K562 (cell line): ENCODE data around the gene C7. TPM values are rescaled to one million over a fixed set of nuclear protein-coding genes. Genes with fewer than 3 reads are reported as not detected.
A peak's percentile ranks its signal among the peaks of the same experiment; 100 is the strongest.

Experiments used
- ATAC-seq: fragments of 200-7000 bp; cut with Tn5 transposase; 3 replicates; pipeline ENCODE4 v1.9.1; 2020; ENCODE audit warnings: moderate library complexity
- BruUV-seq: library from RNA; stranded (reverse); fragments of 400-500 nt; replicated peaks from 2 replicates; lab custom pipeline; 2021; lab: Mats Ljungman, UMichigan
- CTCF ChIA-PET: fragments of 300-600 bp; formaldehyde crosslinking; extraction: SDS; loops from one replicate; lab custom pipeline; 2021; ENCODE audit warnings: low intra/inter-chr PET ratio; lab: Yijun Ruan, JAX
- POLR2A ChIA-PET: fragments of 300-600, 350-650 bp; sonication (Branson Sonifier 250); formaldehyde crosslinking; extraction: SDS; loops from one replicate; lab custom pipeline; 2021; ENCODE audit warnings: antibody characterized with exemption, inconsistent platforms; lab: Yijun Ruan, JAX
- DNase-seq, 4 experiments: peaks; one replicate each; pipeline versions ENCODE4 v3.0.0 to v3.0.0-alpha.2; 2011 to 2018; ENCODE audit warnings: low spot score in 3 of 4, mixed read lengths in 3 of 4; ENCODE audit errors: extremely low read depth in 1 of 4
- FAIRE-seq: peaks from 2 replicates; lab custom pipeline; 2011; peaks lifted over from hg19 to GRCh38; lab: Jason Lieb, UNC
- H2AFZ ChIP-seq: 2 replicates; pipeline ENCODE4 v1.6.0; 2011; ENCODE audit warnings: low read depth, low read length, control low read depth, inconsistent platforms
- H3K27ac ChIP-seq: fragments of 200-600 bp; 3 replicates; pipeline ENCODE4 v1.8.0; 2011; ENCODE audit warnings: low read depth, mild to moderate bottlenecking, control low read depth, inconsistent platforms, low read length, moderate library complexity, mixed read lengths; ENCODE audit errors: extremely low read depth
- H3K27me3 ChIP-seq, 2 experiments: fragments of 300-600 bp in 1 of 2; 2 replicates in 1 of 2; 3 replicates in 1 of 2; pipeline versions ENCODE4 v1.6.0 to v1.8.0; 2011; ENCODE audit warnings: inconsistent platforms in 2 of 2, low read length in 2 of 2, mild to moderate bottlenecking in 1 of 2, mixed read lengths in 1 of 2, moderate library complexity in 1 of 2; ENCODE audit not compliant: control insufficient read depth in 2 of 2, insufficient read depth in 2 of 2
- H3K36me3 ChIP-seq: fragments of 300-600 bp; 3 replicates; pipeline ENCODE4 v1.8.0; 2011; ENCODE audit warnings: mild to moderate bottlenecking, low read length, inconsistent platforms; ENCODE audit not compliant: control insufficient read depth, insufficient read depth
- H3K4me1 ChIP-seq, 2 experiments: fragments of 200-600 bp in 1 of 2; replicated peaks in 1 of 2; 2 replicates in 1 of 2; 3 replicates in 1 of 2; pipeline versions ENCODE4 v1.5.1 to v1.8.0; 2011; ENCODE audit warnings: inconsistent platforms in 2 of 2, low read length in 2 of 2, mild to moderate bottlenecking in 1 of 2, mixed read lengths in 1 of 2, moderate library complexity in 1 of 2; ENCODE audit not compliant: control insufficient read depth in 2 of 2, insufficient read depth in 2 of 2
- H3K4me2 ChIP-seq: 2 replicates; pipeline ENCODE4 v1.6.1; 2011; ENCODE audit warnings: low read length, control low read depth, inconsistent platforms, mixed read lengths; ENCODE audit not compliant: insufficient read depth
- H3K4me3 ChIP-seq: fragments of 200-600 bp; sonication (generic), shearing (Covaris generic); 2 replicates; pipeline ENCODE4 v1.5.1; 2016; ENCODE audit warnings: control low read depth, inconsistent platforms
- H3K79me2 ChIP-seq: fragments of 200-600 bp; 3 replicates; pipeline ENCODE4 v1.8.0; 2011; ENCODE audit warnings: low read length, inconsistent platforms; ENCODE audit not compliant: control insufficient read depth, insufficient read depth
- H3K9ac ChIP-seq, 2 experiments: 2 replicates each; pipeline versions ENCODE4 v1.6.0 to v1.6.1; 2011; ENCODE audit warnings: low read depth in 2 of 2, low read length in 2 of 2, control low read depth in 1 of 2, inconsistent platforms in 1 of 2, mild to moderate bottlenecking in 1 of 2, mixed read lengths in 1 of 2; ENCODE audit not compliant: insufficient read depth in 1 of 2
- H3K9me1 ChIP-seq: one replicate; pipeline ENCODE4 v1.6.0; 2011; ENCODE audit warnings: inconsistent platforms, mild to moderate bottlenecking, low read length, moderate library complexity; ENCODE audit not compliant: control insufficient read depth, insufficient read depth
- H3K9me3 ChIP-seq: replicated peaks from 2 replicates; pipeline ENCODE4 v1.5.1; 2011; ENCODE audit warnings: low read depth, low read length, inconsistent platforms; ENCODE audit not compliant: control insufficient read depth, insufficient read depth
- H4K20me1 ChIP-seq: replicated peaks from 2 replicates; pipeline ENCODE4 v1.6.1; 2011; ENCODE audit warnings: low read length, inconsistent platforms, mixed read lengths; ENCODE audit not compliant: control insufficient read depth, insufficient read depth
- CTCFL ChIP-seq: IDR thresholded peaks from 2 replicates; pipeline ENCODE4 v1.6.1; 2011; ENCODE audit warnings: borderline replicate concordance, low read depth, mild to moderate bottlenecking, moderate library complexity, low read length; ENCODE audit not compliant: insufficient read depth, poor library complexity, severe bottlenecking
- HLTF ChIP-seq: fragments of 450-650 bp; IDR thresholded peaks from 2 replicates; pipeline ENCODE4 v1.6.1; 2016
- MXI1 ChIP-seq: IDR thresholded peaks from 2 replicates; pipeline ENCODE4 v1.6.1; 2011; ENCODE audit warnings: low read depth, mild to moderate bottlenecking, improper control_type of control experiment, low read length
- MYNN ChIP-seq, 2 experiments: sonication (generic); formaldehyde crosslinking in 1 of 2; IDR thresholded peaks; 2 replicates each; pipeline versions ENCODE4 v1.5.0 to v1.6.1; 2016 to 2020; ENCODE audit warnings: antibody characterized with exemption in 1 of 2, missing genetic modification reagents in 1 of 2
- RAD21 ChIP-seq, 2 experiments: fragments of 250-450 bp in 1 of 2; fragments of 450-650 bp in 1 of 2; sonication (Bioruptor Pico) in 1 of 2; formaldehyde crosslinking in 1 of 2; IDR thresholded peaks in 1 of 2; conservative IDR thresholded peaks in 1 of 2; 2 replicates each; pipeline versions ENCODE4 v1.4.0 to v1.8.0; 2020 to 2022; ENCODE audit warnings: mild to moderate bottlenecking in 2 of 2, moderate library complexity in 1 of 2
- ZNF277 ChIP-seq: fragments of 250-450 bp; sonication (Bioruptor Pico); IDR thresholded peaks from 2 replicates; pipeline ENCODE4 v1.8.0; 2022; ENCODE audit warnings: inconsistent platforms, mild to moderate bottlenecking, moderate library complexity, borderline replicate concordance
- ZNF668 ChIP-seq: fragments of 250-450 bp; sonication (Bioruptor Pico); IDR thresholded peaks from 2 replicates; pipeline ENCODE4 v1.8.0; 2022; ENCODE audit warnings: mild to moderate bottlenecking, inconsistent platforms
- WGBS: fragments of 100-300 bp; shearing (Covaris generic); methylation state at CpG from one replicate; pipeline ENCODE4 v1.1.6; 2016; ENCODE audit warnings: low coverage, mixed read lengths; ENCODE audit not compliant: insufficient coverage; ENCODE audit errors: missing lambda C conversion rate; 5-methylcytosine and 5-hydroxymethylcytosine counted together
- in situ Hi-C: fragments of 300-500 bp; cut with MboI; formaldehyde crosslinking; loops from 4 replicates; pipeline ENCODE4 v1.15.0; 2018; ENCODE audit warnings: inconsistent platforms, mixed read lengths
- intact Hi-C: fragments of 100-400 bp; cut with micrococcal nuclease; formaldehyde crosslinking; loops from 2 replicates; pipeline ENCODE4 v1.14.2; 2022
- polyA plus RNA-seq, 8 experiments: library from polyadenylated mRNA; depleted of rRNA in 4 of 8; stranded (reverse) in 5 of 8; unstranded in 3 of 8; fragments of >200 nt; fragmentation: Nextera tagmentation in 2 of 8; fragmentation: Illumina TruSeq in 1 of 8; extraction: Ambion mirVana in 2 of 8; extraction: Trizol in 1 of 8; gene quantifications; 2 replicates each; pipeline versions ENCODE4 v1.2.1 to v1.2.3, GENCODE V29; 2011 to 2014; ENCODE audit warnings: inconsistent platforms in 1 of 8, missing spikeins in 1 of 8
- total RNA-seq, 7 experiments: library from RNA; depleted of rRNA in 6 of 7; stranded (reverse); fragments of >200 nt in 6 of 7; fragmentation: Illumina TruSeq in 2 of 7; extraction: Trizol in 2 of 7; gene quantifications; 2 replicates each; pipeline versions ENCODE4 v1.2.1 to v1.2.3, GENCODE V29; 2011 to 2021; ENCODE audit warnings: low replicate concordance in 1 of 7
- TF ChIP-seq, protein P1 (sequence below): fragments of 250-450 bp; sonication (Bioruptor Pico); IDR thresholded peaks from 2 replicates; pipeline ENCODE4 v1.8.0; 2022; ENCODE audit warnings: moderate library complexity, mild to moderate bottlenecking, inconsistent platforms
- TF ChIP-seq, protein P2 (sequence below), 2 experiments: fragments of 200-800 bp in 1 of 2; sonication (Bioruptor generic) in 1 of 2; sonication (generic) in 1 of 2; formaldehyde crosslinking in 1 of 2; IDR thresholded peaks in 1 of 2; conservative IDR thresholded peaks in 1 of 2; 2 replicates each; pipeline versions ENCODE4 v1.5.0 to v1.6.1; 2016 to 2020; ENCODE audit warnings: missing compliant biosample characterization in 1 of 2, missing genetic modification characterization in 1 of 2, missing genetic modification reagents in 1 of 2
- TF ChIP-seq, protein P3 (sequence below): fragments of 450-650 bp; formaldehyde crosslinking; IDR thresholded peaks from 2 replicates; pipeline ENCODE4 v1.4.0; 2020; ENCODE audit warnings: mild to moderate bottlenecking, moderate library complexity

Gene C7
- total and polyA plus RNA-seq, 9 of the 15 experiments (the other 6 are each of a cell fraction or from before 2014, with no cell fraction given): 0.82 TPM; not detected in 8

- FAIRE-seq (peak; percentile 77), DNase-seq (peak; percentile 56 to 87 (median 66)), ATAC-seq (peak; percentile 99)
- Histone ChIP-seq H3K4me3 (no peak overlapping the region), H3K4me2 (no peak overlapping the region), H3K9ac (no peak overlapping the region), H3K27me3 (no peaks in the 10 kb centered on the region), H3K4me1 (no peaks in the 10 kb centered on the region), H3K9me1 (no peaks in the 10 kb centered on the region), H3K36me3 (no peaks in the 10 kb centered on the region), H3K27ac (no peak overlapping the region), H3K79me2 (no peaks in the 10 kb centered on the region), H2AFZ (no peak overlapping the region), H3K9me3 (no peaks in the 10 kb centered on the region), H4K20me1 (no peaks in the 10 kb centered on the region)
- in situ Hi-C loops (no loop called here), intact Hi-C loops (loop anchor here (1.0 to 10.0 kb wide), 3 partner anchors 218 to 939 kb away; no protein-coding TSS in a partner anchor)
- ChIA-PET CTCF (interaction anchor here (0.6 kb wide), 1 partner anchor 25 kb away, joined by 4 read pairs; no protein-coding TSS in a partner anchor), POLR2A (interaction anchor here (1.2 to 1.3 kb wide), 2 partner anchors 9 to 92 kb away, joined by 3 read pairs; no protein-coding TSS in a partner anchor)
- BruUV-seq: no TSS peak
- WGBS: 4% methylated on average over 7 of the region's 7 CpGs
- TF ChIP-seq, protein P1, sequence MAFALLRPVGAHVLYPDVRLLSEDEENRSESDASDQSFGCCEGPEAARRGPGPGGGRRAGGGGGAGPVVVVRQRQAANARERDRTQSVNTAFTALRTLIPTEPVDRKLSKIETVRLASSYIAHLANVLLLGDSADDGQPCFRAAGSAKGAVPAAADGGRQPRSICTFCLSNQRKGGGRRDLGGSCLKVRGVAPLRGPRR (CRISPR knock-in tag): no peak
- TF ChIP-seq CTCFL: no peak
- TF ChIP-seq ZNF668 (CRISPR knock-in tag): no peak
- TF ChIP-seq, protein P2, sequence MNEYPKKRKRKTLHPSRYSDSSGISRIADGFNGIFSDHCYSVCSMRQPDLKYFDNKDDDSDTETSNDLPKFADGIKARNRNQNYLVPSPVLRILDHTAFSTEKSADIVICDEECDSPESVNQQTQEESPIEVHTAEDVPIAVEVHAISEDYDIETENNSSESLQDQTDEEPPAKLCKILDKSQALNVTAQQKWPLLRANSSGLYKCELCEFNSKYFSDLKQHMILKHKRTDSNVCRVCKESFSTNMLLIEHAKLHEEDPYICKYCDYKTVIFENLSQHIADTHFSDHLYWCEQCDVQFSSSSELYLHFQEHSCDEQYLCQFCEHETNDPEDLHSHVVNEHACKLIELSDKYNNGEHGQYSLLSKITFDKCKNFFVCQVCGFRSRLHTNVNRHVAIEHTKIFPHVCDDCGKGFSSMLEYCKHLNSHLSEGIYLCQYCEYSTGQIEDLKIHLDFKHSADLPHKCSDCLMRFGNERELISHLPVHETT (CRISPR knock-in tag; conservative IDR thresholded peaks at IDR 0.05 in 1 of 2, IDR thresholded peaks at IDR 0.05 in 1 of 2): no peak
- TF ChIP-seq HLTF: no peak
- no peak for TF ChIP-seq MYNN (IDR thresholded peaks at IDR 0.05)
- TF ChIP-seq MYNN (CRISPR knock-in tag; IDR thresholded peaks at IDR 0.05): no peak
- TF ChIP-seq MXI1: no peak
- peak; percentile 87 to 98 for TF ChIP-seq RAD21 (CRISPR knock-in tag; conservative IDR thresholded peaks at IDR 0.05 in 1 of 2, IDR thresholded peaks at IDR 0.05 in 1 of 2)
- TF ChIP-seq, protein P3, sequence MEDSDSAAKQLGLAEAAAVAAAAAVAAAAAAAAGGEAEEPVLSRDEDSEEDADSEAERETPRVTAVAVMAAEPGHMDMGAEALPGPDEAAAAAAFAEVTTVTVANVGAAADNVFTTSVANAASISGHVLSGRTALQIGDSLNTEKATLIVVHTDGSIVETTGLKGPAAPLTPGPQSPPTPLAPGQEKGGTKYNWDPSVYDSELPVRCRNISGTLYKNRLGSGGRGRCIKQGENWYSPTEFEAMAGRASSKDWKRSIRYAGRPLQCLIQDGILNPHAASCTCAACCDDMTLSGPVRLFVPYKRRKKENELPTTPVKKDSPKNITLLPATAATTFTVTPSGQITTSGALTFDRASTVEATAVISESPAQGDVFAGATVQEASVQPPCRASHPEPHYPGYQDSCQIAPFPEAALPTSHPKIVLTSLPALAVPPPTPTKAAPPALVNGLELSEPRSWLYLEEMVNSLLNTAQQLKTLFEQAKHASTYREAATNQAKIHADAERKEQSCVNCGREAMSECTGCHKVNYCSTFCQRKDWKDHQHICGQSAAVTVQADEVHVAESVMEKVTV (CRISPR knock-in tag): peak; percentile 84
- no peak for TF ChIP-seq ZNF277 (CRISPR knock-in tag)
Observed at GRCh38 chr5:40904205-40904993, 4.9 kb upstream of the C7 start.
